GM23338 (cell line): Measurements from ENCODE around the gene ARL15. TPM values are rescaled to one million over a fixed set of nuclear protein-coding genes. Genes with fewer than 3 reads are reported as not detected.

Experiments
- ATAC-seq: fragments of 200-7000 bp; cut with Tn5 transposase; 3 replicates; pipeline ENCODE4 v1.9.1; 2020
- DNase-seq: peaks from one replicate; pipeline ENCODE4 v3.0.0-alpha.2; 2015; ENCODE audit warnings: low spot score
- H2AFZ ChIP-seq: fragments of 200-600 bp; sonication (generic); 2 replicates; pipeline ENCODE4 v1.8.0; 2016; ENCODE audit warnings: antibody characterized with exemption, mild to moderate bottlenecking, moderate library complexity
- H3F3A ChIP-seq: fragments of 200-600 bp; sonication (generic); replicated peaks from 2 replicates; pipeline ENCODE4 v1.8.0; 2017; ENCODE audit warnings: antibody characterized with exemption, mixed run types, low read depth
- H3K27ac ChIP-seq: fragments of 200-600 bp; sonication (generic); 2 replicates; pipeline ENCODE4 v1.6.1; 2016; ENCODE audit warnings: low read depth
- H3K27me3 ChIP-seq: fragments of 200-600 bp; sonication (generic); 2 replicates; pipeline ENCODE4 v1.8.0; 2016; ENCODE audit warnings: mild to moderate bottlenecking, mixed run types, moderate library complexity; ENCODE audit not compliant: insufficient read depth
- H3K36me3 ChIP-seq: fragments of 200-600 bp; sonication (generic); 2 replicates; pipeline ENCODE4 v1.8.0; 2016; ENCODE audit warnings: mild to moderate bottlenecking; ENCODE audit not compliant: insufficient read depth
- H3K4me1 ChIP-seq: fragments of 200-600 bp; sonication (generic); 2 replicates; pipeline ENCODE4 v1.8.0; 2016; ENCODE audit warnings: mild to moderate bottlenecking, moderate library complexity; ENCODE audit not compliant: insufficient read depth
- H3K4me2 ChIP-seq: fragments of 200-600 bp; sonication (generic); 2 replicates; pipeline ENCODE4 v1.7.1; 2017; ENCODE audit warnings: mixed run types
- H3K4me3 ChIP-seq: fragments of 200-600 bp; sonication (generic); 2 replicates; pipeline ENCODE4 v1.6.1; 2016; ENCODE audit warnings: mixed run types
- H3K79me2 ChIP-seq: fragments of 200-600 bp; sonication (generic); replicated peaks from 2 replicates; pipeline ENCODE4 v1.8.0; 2017; ENCODE audit warnings: mild to moderate bottlenecking; ENCODE audit not compliant: insufficient read depth
- H3K9me2 ChIP-seq: fragments of 200-600 bp; sonication (generic); 2 replicates; pipeline ENCODE4 v1.8.0; 2017; ENCODE audit not compliant: insufficient read depth
- H4K20me1 ChIP-seq: fragments of 200-600 bp; sonication (generic); replicated peaks from 2 replicates; pipeline ENCODE4 v1.8.0; 2017; ENCODE audit warnings: mild to moderate bottlenecking; ENCODE audit not compliant: insufficient read depth
- H3K27ac Mint-ChIP-seq: 2 replicates; pipeline ENCODE4 v1.8.0; 2020; ENCODE audit warnings: inconsistent platforms, mild to moderate bottlenecking, moderate library complexity, mixed read lengths
- H3K27me3 Mint-ChIP-seq: 3 replicates; pipeline ENCODE4 v1.8.0; 2022; ENCODE audit warnings: low read depth, mild to moderate bottlenecking, moderate library complexity, mixed read lengths, inconsistent platforms; ENCODE audit not compliant: insufficient read depth, poor library complexity
- H3K36me3 Mint-ChIP-seq: 3 replicates; pipeline ENCODE4 v1.8.0; 2021; ENCODE audit warnings: low read depth, mild to moderate bottlenecking, inconsistent platforms, moderate library complexity, mixed read lengths
- H3K4me1 Mint-ChIP-seq: 3 replicates; pipeline ENCODE4 v1.8.0; 2020; ENCODE audit warnings: mild to moderate bottlenecking, inconsistent platforms, mixed read lengths
- H3K4me3 Mint-ChIP-seq: 3 replicates; pipeline ENCODE4 v1.8.0; 2021; ENCODE audit warnings: moderate library complexity, mild to moderate bottlenecking, inconsistent platforms, mixed read lengths
- H3K9me3 Mint-ChIP-seq: 3 replicates; pipeline ENCODE4 v1.8.0; 2020; ENCODE audit warnings: moderate library complexity, mild to moderate bottlenecking, inconsistent platforms, mixed read lengths
- EZH2 ChIP-seq: fragments of 200-600 bp; sonication (generic); IDR thresholded peaks from one replicate; pipeline ENCODE4 v1.8.0; 2017; ENCODE audit warnings: antibody characterized with exemption, mild to moderate bottlenecking, low read depth; ENCODE audit not compliant: unreplicated experiment
- EZH2phosphoT487 ChIP-seq: fragments of 200-600 bp; sonication (generic); IDR thresholded peaks from one replicate; pipeline ENCODE4 v1.8.1; 2018; ENCODE audit warnings: antibody characterized with exemption; ENCODE audit not compliant: unreplicated experiment
- NANOG ChIP-seq: IDR thresholded peaks from 2 replicates; pipeline ENCODE4 v1.6.1; 2016; ENCODE audit warnings: antibody characterized with exemption, borderline replicate concordance
- STAT1 ChIP-seq: IDR thresholded peaks from one replicate; pipeline ENCODE4 v1.6.1; 2016; ENCODE audit warnings: antibody characterized with exemption; ENCODE audit not compliant: unreplicated experiment
- ZNF331 ChIP-seq: fragments of 250-450 bp; sonication (Bioruptor Pico); IDR thresholded peaks from 2 replicates; pipeline ENCODE4 v1.5.0; 2020; ENCODE audit warnings: low read depth, mild to moderate bottlenecking, moderate library complexity
- polyA plus RNA-seq: library from polyadenylated mRNA; unstranded; fragments of >200 nt; fragmentation: Nextera tagmentation; extraction: Ambion mirVana; gene quantifications from 2 replicates; pipeline ENCODE4 v1.2.1, GENCODE V29; 2016
- total RNA-seq: library from RNA; depleted of rRNA; stranded (reverse); fragments of >200 nt; shearing (Covaris generic); gene quantifications from 2 replicates; pipeline ENCODE4 v1.2.3, GENCODE V29; 2014
- TF ChIP-seq, protein P1 (sequence below): IDR thresholded peaks from one replicate; pipeline ENCODE4 v1.6.1; 2018; ENCODE audit warnings: antibody characterized with exemption; ENCODE audit not compliant: unreplicated experiment
- TF ChIP-seq, protein P2 (sequence below): fragments of 250-450 bp; sonication (Bioruptor Pico); IDR thresholded peaks from 2 replicates; pipeline ENCODE4 v1.5.0; 2020; ENCODE audit warnings: mild to moderate bottlenecking, moderate library complexity
- TF ChIP-seq, protein P3 (sequence below), 2 experiments: fragments of 200-600 bp in 1 of 2; sonication (generic) in 1 of 2; conservative IDR thresholded peaks; 2 replicates each; pipeline versions ENCODE4 v1.5.1 to v1.6.1; 2016 to 2017; ENCODE audit warnings: antibody characterized with exemption in 2 of 2, low read depth in 2 of 2, mild to moderate bottlenecking in 2 of 2, moderate library complexity in 1 of 2
- TF ChIP-seq, protein P4 (sequence below): IDR thresholded peaks from 2 replicates; pipeline ENCODE4 v1.6.1; 2016; ENCODE audit warnings: antibody characterized with exemption

ARL15 gene
- total and polyA plus RNA-seq, 2 experiments from 2014 or later, result 13.0 to 54.0 TPM

DNA sequence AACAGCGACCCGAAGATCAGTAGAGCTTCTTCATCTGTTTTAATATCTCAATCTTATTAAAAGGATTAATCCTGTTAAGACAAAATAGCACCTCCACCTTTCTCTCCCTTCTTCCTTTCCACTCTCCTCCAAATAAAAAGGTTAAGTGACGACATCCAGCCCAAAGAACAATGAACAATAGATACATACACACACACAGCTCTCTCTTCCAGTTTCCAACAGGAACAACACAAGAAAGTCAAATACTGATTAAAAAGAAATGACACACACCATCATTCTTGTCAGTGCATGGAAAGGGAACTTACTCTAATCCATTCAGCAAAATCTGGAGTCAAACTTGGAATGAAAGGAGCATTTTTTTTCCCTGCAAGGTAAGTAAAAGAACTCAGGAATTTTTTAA, 2.8 kb downstream of the ARL15 start (continued):
- no peak for TF ChIP-seq EZH2
- no peak for TF ChIP-seq STAT1
- TF ChIP-seq, protein P1, sequence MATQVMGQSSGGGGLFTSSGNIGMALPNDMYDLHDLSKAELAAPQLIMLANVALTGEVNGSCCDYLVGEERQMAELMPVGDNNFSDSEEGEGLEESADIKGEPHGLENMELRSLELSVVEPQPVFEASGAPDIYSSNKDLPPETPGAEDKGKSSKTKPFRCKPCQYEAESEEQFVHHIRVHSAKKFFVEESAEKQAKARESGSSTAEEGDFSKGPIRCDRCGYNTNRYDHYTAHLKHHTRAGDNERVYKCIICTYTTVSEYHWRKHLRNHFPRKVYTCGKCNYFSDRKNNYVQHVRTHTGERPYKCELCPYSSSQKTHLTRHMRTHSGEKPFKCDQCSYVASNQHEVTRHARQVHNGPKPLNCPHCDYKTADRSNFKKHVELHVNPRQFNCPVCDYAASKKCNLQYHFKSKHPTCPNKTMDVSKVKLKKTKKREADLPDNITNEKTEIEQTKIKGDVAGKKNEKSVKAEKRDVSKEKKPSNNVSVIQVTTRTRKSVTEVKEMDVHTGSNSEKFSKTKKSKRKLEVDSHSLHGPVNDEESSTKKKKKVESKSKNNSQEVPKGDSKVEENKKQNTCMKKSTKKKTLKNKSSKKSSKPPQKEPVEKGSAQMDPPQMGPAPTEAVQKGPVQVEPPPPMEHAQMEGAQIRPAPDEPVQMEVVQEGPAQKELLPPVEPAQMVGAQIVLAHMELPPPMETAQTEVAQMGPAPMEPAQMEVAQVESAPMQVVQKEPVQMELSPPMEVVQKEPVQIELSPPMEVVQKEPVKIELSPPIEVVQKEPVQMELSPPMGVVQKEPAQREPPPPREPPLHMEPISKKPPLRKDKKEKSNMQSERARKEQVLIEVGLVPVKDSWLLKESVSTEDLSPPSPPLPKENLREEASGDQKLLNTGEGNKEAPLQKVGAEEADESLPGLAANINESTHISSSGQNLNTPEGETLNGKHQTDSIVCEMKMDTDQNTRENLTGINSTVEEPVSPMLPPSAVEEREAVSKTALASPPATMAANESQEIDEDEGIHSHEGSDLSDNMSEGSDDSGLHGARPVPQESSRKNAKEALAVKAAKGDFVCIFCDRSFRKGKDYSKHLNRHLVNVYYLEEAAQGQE, result no peak
- TF ChIP-seq EZH2phosphoT487, result no peak

DNA sequence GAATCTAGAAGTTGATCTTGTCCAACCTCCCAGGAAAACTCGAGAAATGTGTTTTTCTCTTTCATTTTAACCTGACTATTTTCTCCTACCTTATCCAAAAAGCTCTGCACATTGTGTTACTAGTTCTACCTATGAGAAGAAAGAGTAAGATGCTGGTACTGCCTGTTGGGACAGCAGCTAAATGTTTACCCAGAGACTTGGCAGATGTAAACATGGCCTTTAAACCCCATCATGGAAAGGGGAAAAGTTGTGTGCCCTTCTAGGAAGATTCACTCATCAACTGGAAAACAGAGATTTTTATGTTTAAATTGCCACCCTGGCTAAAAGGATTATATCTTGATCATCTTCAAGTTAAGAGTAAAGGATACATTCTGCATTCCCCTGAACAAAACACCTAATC, 3.5 kb downstream of the ARL15 start:
- ATAC-seq (no peak), DNase-seq (no peak)
- no peaks in the 10 kb centered on the region for H3K36me3 Mint-ChIP-seq
- peaks cover 14% of the 10 kb centered on the region for H4K20me1 ChIP-seq
- no peak overlapping the region for H2AFZ ChIP-seq
- peaks cover 77% of the 10 kb centered on the region for H3K79me2 ChIP-seq
- H3K4me2 ChIP-seq, result no peak overlapping the region
- H3F3A ChIP-seq, result no peaks in the 10 kb centered on the region
- no peak overlapping the region for H3K27ac Mint-ChIP-seq
- H3K27ac ChIP-seq, result no peak overlapping the region
- H3K4me3 Mint-ChIP-seq, result no peak overlapping the region
- H3K27me3 ChIP-seq, result peaks cover 12% of the 10 kb centered on the region; the same call in 1 of the 2 replicates
- H3K9me3 Mint-ChIP-seq, result 0 out of 3 replicates have a peak, but pooled peaks cover 2% of the 10 kb centered on the region
- H3K4me1 ChIP-seq, result peaks cover 40% of the 10 kb centered on the region
- H3K4me3 ChIP-seq, result no peak overlapping the region
- no peaks in the 10 kb centered on the region for H3K9me2 ChIP-seq
- peaks cover 11% of the 10 kb centered on the region for H3K27me3 Mint-ChIP-seq
- H3K4me1 Mint-ChIP-seq, result peaks cover 37% of the 10 kb centered on the region
- H3K36me3 ChIP-seq, result no peaks in the 10 kb centered on the region
- TF ChIP-seq STAT1 (no peak), ZNF331 (CRISPR knock-in tag) (no peak), NANOG (no peak)
- TF ChIP-seq, protein P2, sequence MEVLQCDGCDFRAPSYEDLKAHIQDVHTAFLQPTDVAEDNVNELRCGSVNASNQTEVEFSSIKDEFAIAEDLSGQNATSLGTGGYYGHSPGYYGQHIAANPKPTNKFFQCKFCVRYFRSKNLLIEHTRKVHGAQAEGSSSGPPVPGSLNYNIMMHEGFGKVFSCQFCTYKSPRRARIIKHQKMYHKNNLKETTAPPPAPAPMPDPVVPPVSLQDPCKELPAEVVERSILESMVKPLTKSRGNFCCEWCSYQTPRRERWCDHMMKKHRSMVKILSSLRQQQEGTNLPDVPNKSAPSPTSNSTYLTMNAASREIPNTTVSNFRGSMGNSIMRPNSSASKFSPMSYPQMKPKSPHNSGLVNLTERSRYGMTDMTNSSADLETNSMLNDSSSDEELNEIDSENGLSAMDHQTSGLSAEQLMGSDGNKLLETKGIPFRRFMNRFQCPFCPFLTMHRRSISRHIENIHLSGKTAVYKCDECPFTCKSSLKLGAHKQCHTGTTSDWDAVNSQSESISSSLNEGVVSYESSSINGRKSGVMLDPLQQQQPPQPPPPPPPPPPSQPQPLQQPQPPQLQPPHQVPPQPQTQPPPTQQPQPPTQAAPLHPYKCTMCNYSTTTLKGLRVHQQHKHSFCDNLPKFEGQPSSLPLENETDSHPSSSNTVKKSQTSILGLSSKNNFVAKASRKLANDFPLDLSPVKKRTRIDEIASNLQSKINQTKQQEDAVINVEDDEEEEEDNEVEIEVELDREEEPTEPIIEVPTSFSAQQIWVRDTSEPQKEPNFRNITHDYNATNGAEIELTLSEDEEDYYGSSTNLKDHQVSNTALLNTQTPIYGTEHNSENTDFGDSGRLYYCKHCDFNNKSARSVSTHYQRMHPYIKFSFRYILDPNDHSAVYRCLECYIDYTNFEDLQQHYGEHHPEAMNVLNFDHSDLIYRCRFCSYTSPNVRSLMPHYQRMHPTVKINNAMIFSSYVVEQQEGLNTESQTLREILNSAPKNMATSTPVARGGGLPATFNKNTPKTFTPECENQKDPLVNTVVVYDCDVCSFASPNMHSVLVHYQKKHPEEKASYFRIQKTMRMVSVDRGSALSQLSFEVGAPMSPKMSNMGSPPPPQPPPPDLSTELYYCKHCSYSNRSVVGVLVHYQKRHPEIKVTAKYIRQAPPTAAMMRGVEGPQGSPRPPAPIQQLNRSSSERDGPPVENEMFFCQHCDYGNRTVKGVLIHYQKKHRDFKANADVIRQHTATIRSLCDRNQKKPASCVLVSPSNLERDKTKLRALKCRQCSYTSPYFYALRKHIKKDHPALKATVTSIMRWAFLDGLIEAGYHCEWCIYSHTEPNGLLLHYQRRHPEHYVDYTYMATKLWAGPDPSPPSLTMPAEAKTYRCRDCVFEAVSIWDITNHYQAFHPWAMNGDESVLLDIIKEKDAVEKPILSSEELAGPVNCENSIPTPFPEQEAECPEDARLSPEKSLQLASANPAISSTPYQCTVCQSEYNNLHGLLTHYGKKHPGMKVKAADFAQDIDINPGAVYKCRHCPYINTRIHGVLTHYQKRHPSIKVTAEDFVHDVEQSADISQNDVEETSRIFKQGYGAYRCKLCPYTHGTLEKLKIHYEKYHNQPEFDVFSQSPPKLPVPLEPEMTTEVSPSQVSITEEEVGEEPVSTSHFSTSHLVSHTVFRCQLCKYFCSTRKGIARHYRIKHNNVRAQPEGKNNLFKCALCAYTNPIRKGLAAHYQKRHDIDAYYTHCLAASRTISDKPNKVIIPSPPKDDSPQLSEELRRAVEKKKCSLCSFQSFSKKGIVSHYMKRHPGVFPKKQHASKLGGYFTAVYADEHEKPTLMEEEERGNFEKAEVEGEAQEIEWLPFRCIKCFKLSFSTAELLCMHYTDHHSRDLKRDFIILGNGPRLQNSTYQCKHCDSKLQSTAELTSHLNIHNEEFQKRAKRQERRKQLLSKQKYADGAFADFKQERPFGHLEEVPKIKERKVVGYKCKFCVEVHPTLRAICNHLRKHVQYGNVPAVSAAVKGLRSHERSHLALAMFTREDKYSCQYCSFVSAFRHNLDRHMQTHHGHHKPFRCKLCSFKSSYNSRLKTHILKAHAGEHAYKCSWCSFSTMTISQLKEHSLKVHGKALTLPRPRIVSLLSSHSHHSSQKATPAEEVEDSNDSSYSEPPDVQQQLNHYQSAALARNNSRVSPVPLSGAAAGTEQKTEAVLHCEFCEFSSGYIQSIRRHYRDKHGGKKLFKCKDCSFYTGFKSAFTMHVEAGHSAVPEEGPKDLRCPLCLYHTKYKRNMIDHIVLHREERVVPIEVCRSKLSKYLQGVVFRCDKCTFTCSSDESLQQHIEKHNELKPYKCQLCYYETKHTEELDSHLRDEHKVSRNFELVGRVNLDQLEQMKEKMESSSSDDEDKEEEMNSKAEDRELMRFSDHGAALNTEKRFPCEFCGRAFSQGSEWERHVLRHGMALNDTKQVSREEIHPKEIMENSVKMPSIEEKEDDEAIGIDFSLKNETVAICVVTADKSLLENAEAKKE, result no peak
- TF ChIP-seq, protein P3, sequence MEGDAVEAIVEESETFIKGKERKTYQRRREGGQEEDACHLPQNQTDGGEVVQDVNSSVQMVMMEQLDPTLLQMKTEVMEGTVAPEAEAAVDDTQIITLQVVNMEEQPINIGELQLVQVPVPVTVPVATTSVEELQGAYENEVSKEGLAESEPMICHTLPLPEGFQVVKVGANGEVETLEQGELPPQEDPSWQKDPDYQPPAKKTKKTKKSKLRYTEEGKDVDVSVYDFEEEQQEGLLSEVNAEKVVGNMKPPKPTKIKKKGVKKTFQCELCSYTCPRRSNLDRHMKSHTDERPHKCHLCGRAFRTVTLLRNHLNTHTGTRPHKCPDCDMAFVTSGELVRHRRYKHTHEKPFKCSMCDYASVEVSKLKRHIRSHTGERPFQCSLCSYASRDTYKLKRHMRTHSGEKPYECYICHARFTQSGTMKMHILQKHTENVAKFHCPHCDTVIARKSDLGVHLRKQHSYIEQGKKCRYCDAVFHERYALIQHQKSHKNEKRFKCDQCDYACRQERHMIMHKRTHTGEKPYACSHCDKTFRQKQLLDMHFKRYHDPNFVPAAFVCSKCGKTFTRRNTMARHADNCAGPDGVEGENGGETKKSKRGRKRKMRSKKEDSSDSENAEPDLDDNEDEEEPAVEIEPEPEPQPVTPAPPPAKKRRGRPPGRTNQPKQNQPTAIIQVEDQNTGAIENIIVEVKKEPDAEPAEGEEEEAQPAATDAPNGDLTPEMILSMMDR (conservative IDR thresholded peaks at IDR 0.05; ENCODE audit: low read depth in 2 of 2), result no peak
- TF ChIP-seq, protein P4, sequence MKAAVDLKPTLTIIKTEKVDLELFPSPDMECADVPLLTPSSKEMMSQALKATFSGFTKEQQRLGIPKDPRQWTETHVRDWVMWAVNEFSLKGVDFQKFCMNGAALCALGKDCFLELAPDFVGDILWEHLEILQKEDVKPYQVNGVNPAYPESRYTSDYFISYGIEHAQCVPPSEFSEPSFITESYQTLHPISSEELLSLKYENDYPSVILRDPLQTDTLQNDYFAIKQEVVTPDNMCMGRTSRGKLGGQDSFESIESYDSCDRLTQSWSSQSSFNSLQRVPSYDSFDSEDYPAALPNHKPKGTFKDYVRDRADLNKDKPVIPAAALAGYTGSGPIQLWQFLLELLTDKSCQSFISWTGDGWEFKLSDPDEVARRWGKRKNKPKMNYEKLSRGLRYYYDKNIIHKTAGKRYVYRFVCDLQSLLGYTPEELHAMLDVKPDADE, result no peak
